Embryonic facial prominence (tissue), 1 donor: ENCODE measurements around the gene PRTFDC1.
"Not testable (repeated sequence)": the region's sequence is repeated elsewhere in the genome, so short reads cannot be mapped to it uniquely, and the experiment has no call there.

ENCODE experiments used
- DNase-seq: peaks from one replicate; pipeline ENCODE4 v3.0.0-alpha.2; 2016; ENCODE audit errors: extremely low spot score

PRTFDC1 gene

DNA sequence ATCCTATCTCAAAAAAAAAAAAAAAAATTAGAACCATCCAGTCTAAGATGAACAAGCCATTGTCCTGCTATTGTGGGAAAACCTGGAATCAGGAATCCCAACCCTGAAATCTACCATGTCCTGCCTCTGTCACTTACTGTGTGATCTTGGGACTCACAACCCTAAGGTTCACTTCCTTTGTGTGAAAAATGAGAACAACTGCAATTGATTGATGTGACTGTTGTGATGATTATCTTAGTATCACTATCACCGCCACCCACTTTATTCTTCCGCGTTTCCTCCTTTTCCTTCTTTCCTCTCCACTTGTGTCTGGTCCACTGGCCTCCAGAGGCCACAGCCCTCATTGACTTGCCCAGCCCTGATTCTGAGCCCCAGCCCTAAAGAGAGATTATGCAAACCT lies 12.6 kb upstream of the PRTFDC1 start:
- no peak for DNase-seq

DNA sequence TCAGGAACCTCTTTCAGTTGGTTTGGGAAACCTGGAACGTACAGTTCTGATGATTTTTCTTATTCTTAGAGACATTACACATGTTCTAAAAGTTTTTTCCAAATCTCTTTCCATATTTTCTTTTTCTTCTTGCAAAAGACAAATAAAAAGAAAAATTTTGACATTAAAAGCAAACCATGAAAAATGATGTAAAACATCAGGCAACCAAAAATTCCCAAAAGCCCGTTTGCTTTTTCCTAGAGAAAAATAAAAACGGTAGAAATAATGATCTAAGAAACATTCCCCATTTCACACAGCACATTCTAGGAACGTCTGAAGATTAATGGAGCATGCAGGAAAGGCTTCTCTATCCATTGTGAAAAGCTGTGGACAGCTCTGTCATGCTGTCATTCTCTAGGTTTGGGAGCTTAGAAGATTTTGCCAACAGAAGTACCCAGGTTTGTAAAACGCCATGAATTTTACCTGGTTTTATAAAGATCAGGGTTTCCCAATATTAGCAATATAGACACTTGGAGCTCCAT lies 11.2 kb upstream of the PRTFDC1 start:
- DNase-seq, result no peak

DNA sequence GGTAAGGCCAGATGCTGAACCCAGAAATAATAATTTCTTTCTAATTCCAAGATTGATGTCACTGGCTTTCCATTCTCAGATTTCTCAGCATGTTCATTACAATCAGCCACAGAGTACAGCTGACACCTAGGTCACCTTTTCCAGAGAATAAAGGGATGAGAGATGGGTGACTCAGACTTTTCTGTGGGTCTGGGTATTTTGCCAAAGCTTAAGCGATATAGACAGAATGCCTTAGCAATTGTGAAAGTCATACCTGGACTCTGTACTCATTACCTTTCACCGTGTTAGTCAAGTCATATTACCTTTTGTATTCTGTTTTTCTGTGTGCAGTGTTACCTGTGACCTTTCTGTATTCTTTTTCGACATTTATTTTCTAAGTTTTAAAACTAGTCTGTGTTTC lies 10.6 kb upstream of the PRTFDC1 start:
- DNase-seq, result no peak

- no peak for DNase-seq
Measured at GRCh38 chr10:24961582-24961981, 9.2 kb upstream of the PRTFDC1 start.

GRCh38 chr10:24959382-24959730 lies 7.0 kb upstream of the PRTFDC1 start:
- DNase-seq, result no peak

DNA sequence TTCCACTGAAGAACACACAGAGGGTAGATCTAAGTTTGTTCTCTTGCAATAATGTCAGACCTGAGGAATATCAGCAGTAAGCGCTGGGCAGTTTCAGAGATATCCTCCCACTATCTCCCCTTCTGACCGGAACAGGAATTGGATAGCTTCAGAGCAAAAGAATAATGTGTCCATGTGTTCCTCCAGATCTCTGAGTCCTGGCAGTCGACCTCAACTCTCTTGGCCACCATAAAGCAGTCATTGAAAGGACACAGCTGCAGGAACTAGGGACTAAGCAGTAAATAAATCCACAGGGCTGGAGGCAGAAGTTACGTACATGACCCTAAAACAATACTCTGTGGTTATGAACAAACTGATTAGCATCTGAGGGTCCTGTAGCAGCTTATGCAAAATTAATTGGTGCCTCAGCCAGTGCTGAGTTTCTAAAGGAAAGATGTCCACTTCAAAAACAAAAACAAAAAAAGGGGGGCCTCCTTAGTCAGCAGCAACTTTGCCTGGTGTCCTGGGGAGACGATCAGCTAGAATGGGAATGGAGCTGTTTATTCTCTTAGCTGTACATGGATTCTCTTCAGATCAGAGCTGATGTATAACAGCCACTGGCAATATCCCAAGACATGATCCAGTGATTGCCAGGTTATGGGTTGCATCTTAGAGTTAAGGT lies 6.4 kb upstream of the PRTFDC1 start:
- DNase-seq, result no peak

DNA sequence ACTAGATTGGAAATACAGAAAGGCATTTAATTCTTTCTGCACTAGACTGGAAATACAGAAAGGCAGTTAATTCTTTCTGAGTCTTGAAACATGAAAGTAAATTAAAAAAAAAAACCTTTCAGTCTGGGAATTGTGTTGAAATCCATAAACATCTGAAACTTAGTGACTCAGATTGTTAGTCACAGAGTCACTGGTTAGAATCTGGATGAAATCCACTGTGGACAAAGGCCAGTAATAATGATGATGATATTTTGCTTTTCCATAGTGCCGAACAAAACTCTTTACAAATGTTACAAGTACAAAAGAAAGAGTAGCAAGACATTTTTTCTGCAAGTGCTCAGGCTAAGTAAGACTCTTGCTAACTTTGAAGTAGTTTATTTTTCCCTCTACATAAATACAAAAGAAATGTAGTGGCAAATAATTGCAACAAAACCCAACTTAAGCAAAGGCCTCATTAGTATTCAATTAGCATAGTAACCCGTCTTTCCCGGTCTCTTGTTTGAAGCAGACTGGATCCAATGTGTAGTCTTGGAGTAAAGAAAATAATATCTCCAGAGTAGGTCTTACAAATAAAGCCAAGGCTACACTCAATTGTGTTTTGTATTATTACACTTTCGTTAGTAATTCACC lies 5.8 kb upstream of the PRTFDC1 start:
- no peak for DNase-seq

DNA sequence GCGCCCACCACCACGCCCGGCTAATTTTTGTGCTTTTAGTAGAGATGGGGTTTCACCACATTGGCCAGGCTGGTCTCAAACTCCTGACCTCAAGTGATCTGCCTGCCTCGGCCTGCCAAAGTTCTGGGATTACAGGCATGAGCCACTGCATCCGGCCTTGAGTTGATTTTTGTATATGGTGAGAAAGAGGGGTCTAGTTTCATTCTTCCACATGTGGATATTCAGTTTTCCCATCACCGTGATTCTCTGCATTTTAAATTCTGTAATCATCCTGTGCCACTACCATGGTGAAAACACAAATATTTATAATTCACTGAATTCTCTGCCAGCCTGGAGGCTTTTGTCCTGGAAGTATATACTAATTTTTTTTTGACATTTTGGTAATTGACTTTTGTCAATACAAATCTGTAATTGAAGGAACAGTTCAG lies 5.2 kb upstream of the PRTFDC1 start:
- DNase-seq, result not testable (repeated sequence)

GRCh38 chr10:24953675-24954074 lies 1.3 kb upstream of the PRTFDC1 start:
- DNase-seq, result no peak

- DNase-seq, result peak; percentile 47
Measured at GRCh38 chr10:24952707-24953645, 570 bp upstream of the PRTFDC1 start.

DNA sequence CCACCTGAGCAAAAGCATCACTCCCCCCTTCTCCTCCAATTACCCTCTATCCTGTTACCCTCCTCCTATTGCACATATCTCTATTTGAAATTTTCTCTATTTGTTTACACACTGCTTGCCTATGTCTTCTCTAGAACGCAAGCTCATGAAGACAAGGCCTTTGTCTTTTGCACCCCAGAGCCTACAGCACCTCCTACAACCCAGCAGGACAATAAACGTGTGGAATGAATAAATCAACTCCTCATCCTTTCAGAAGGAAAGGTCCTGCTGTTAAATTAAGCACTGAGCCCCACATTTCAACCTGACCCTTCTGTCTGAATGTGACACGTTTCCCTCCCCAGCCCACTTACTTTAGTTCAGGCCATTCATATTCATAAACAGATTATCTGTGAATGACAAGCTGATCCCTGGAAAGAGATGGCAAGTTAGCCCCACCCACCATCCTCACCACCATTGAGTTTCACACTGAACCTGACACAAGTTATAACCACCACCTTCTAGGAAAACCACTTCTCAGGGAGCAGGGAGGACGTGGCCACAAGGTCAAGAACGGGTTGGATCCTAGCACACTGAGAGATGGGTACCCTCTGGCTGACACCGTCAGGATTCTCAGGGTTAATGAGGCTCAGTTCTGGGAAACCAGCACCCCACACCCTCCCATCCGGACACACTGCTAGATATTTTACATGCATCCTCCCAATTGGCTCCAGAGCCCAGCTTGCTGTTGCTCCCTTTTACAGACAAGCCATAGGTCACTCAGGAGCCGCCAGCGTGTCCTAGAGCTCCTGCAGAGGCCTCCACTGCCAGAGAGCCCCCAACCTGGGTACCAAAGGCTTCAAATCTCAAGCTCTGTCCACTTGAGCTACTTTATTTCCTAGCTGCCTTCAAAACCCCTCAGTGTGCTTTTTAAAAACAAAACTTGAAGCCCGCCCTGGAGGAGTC lies 934 bp downstream of the PRTFDC1 start:
- DNase-seq, result no peak

- no peak for DNase-seq
Measured at GRCh38 chr10:24950439-24950838, 2.0 kb downstream of the PRTFDC1 start.

DNA sequence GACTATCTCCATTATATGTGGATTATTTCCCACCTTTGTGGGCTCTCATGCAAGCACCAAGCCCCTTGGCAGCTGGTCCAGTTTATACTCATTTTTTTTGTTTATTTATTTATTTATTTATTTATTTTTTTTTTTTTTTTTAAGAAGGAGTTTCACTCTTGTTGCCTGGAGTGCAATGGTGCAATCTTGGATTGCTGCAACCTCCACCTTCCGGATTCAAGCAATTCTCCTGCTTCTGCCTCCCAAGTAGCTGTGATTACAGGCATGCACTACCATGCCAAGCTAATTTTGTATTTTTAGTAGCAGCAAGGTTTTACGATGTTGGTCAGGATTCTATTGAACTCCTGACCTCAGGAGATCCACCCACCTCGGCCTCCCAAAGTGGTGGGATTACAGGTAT lies 2.8 kb downstream of the PRTFDC1 start:
- DNase-seq, result no peak

GRCh38 chr10:24947304-24948097 lies 4.9 kb downstream of the PRTFDC1 start:
- no peak for DNase-seq

- DNase-seq, result no peak
Measured at GRCh38 chr10:24944512-24945255, 7.7 kb downstream of the PRTFDC1 start.

DNA sequence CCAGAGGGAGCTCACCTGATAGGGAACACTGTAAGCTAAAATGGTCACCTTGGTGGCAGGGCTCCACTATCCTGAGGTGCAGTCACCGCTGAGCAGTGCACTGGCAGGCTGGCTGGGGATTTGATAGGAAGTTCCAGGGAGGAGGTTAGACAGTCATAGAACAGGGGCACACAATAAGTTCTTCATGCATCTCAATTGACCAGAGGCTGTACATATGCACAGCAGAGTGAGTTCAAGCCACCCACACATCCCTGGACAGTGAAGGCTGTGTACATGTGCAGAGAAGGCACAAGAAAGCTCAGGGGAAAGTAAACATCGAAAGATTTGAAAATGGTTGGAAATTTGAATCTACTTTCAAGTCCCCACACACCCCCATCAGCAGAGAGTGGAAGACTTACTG lies 13.9 kb downstream of the PRTFDC1 start:
- DNase-seq, result no peak

- no peak for DNase-seq
Measured at GRCh38 chr10:24938076-24938475, 14.3 kb downstream of the PRTFDC1 start.

DNA sequence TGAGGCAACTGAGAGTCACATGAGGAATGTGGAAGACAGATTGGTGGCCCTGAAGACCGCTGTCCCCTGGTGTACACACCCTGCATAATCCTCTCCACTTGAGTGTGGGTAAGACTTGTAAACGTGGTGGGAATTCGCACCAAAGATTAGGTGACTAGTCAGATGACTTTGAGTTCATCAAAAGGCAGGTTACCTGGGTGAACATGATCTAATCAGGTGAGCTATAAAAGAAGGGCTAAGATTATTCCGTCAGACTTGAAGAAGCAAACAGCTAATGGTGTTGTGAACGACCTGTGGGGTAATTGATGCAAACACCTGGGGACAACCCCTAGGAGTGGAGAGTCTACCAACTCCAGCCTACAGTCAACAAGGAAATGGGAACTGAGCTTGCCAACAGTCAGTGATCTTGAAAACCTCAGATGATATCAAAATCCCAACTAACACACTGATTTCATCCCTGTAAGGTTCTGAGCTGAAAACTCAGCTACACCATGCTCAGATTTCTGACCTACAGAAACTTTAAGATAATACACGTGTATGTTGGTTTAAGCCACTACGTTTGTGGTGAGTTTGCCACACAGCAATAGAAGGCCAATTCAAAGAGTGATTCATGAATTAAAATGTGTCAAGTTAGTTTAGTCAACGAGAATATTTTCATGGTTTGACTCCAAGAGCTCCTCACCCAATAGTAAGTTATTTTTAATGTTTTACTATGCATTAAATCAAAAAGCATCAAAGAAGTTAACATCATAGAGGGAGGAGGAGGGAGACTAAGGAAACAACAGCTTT lies 16.7 kb downstream of the PRTFDC1 start:
- DNase-seq, result no peak

DNA sequence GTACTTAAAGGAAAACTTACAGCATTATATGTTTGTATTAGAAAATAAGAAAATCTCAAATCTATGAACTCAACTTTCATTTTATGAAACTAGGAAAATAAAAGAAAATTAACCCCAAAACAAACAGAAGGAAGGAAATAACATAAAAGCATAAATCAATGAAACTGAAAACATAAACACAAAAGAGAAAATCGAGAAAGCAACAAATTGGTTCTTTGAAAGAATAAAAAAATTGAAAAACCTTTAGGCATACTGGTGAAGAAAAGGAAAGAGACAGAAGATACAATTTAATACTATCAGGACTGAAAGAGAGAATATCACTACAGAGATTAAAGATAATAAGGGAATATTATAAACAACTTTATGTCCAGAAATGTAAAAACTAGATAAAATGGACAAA lies 21.2 kb downstream of the PRTFDC1 start:
- DNase-seq, result no peak
